Right atrium auricular region (tissue), 2 donors: ENCODE data around the gene TMEM121. TPM values are rescaled to one million over a fixed set of nuclear protein-coding genes. Genes with fewer than 3 reads are reported as not detected.

Experiments
- DNase-seq: peaks from one replicate; pipeline ENCODE4 v3.0.0-alpha.2; 2019; ENCODE audit warnings: low spot score
- H3K27ac ChIP-seq, 2 donors: fragments of 200-600 bp; sonication (generic); 1 replicate in 1 of 2; 2 replicates in 1 of 2; pipeline ENCODE4 v1.5.1; 2016 to 2019
- H3K27me3 ChIP-seq, 2 donors: fragments of 200-600 bp; sonication (generic); one replicate each; pipeline versions ENCODE4 v1.5.1 to v1.6.0; 2017 to 2019
- H3K36me3 ChIP-seq: fragments of 200-600 bp; sonication (generic); one replicate; pipeline ENCODE4 v1.5.1; 2016
- H3K4me1 ChIP-seq, 2 donors: fragments of 200-600 bp; sonication (generic); one replicate each; pipeline versions ENCODE4 v1.5.1 to v1.6.0; 2017 to 2019
- H3K4me3 ChIP-seq, 2 donors: fragments of 200-600 bp; sonication (generic); 1 replicate in 1 of 2; 2 replicates in 1 of 2; pipeline ENCODE4 v1.5.1; 2017 to 2019; ENCODE audit warnings: mild to moderate bottlenecking in 1 of 2, moderate library complexity in 1 of 2
- H3K9me3 ChIP-seq, 2 donors: fragments of 200-600 bp; sonication (generic); one replicate each; pipeline ENCODE4 v1.5.1; 2019
- CTCF ChIP-seq, 2 donors: fragments of 200-600 bp; sonication (generic); IDR thresholded peaks; one replicate each; pipeline ENCODE4 v1.5.1; 2019; ENCODE audit warnings: antibody characterized with exemption in 2 of 2
- total RNA-seq, 2 donors: library from RNA; depleted of rRNA; stranded (reverse); fragments of >200 nt; gene quantifications; one replicate each; pipeline ENCODE4 v1.1.0, GENCODE V29; 2016

TMEM121 gene
- total RNA-seq, 2 donors from 2014 or later = 3.4 to 5.8 TPM

DNA sequence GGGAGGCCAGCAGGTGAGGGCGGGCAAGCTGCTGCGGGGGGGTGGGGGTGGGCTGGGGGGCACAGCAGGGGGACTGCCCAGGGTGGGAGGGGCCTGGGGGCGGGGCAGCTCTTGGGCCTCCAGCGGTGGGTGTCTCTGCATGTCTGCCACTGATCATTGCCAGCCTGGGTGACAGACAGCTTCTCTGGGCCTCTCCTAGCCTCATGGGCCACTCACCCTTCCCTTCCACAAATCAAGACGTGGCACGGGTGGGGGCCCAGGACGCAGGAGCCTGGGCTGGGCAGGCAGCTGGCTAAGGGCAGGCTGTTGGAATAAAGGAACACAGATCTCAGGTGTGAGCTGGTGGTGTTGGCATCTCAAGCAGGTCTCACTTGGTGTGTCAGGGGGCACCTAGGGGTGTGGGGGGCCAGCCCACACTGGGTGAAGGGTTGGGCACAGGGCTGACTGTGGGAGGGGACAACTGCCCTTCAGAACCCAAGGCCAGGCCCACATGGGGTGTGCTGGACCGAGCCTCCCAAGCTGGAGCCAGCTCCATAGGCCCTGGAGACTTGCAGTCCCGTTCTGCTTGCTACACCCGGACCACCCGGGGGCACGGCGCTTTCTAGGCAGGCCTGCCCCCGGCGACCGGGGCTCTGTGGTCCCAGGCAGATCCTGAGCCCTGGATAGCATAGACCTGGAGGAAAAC lies 32.3 kb upstream of the TMEM121 start:
- peaks cover 0 to 24% of the 10 kb centered on the region in 2 donors for H3K4me1 ChIP-seq
- no peaks in the 10 kb centered on the region for H3K9me3 ChIP-seq
- H3K27ac ChIP-seq = no peak overlapping the region
- no peak for TF ChIP-seq CTCF (IDR thresholded peaks at IDR 0.05)
- H3K36me3 ChIP-seq = no peaks in the 10 kb centered on the region
- no peak for DNase-seq
- no peaks in the 10 kb centered on the region for H3K27me3 ChIP-seq
- H3K4me3 ChIP-seq = no peak overlapping the region

- TF ChIP-seq CTCF (IDR thresholded peaks at IDR 0.05) = no peak
- Histone ChIP-seq H3K27me3 (no peaks in the 10 kb centered on the region), H3K9me3 (no peaks in the 10 kb centered on the region), H3K27ac (no peak overlapping the region), H3K4me1 (peaks cover 0 to 19% of the 10 kb centered on the region in 2 donors), H3K4me3 (no peak overlapping the region), H3K36me3 (no peaks in the 10 kb centered on the region)
- DNase-seq = no peak
These were observed 31.8 kb upstream of the TMEM121 start for GRCh38 chr14:105494606-105494929.

GRCh38 chr14:105495101-105495989 lies 31.0 kb upstream of the TMEM121 start:
- no peak overlapping the region for H3K4me3 ChIP-seq
- DNase-seq = no peak
- no peaks in the 10 kb centered on the region for H3K27me3 ChIP-seq
- no peaks in the 10 kb centered on the region for H3K9me3 ChIP-seq
- H3K36me3 ChIP-seq = no peaks in the 10 kb centered on the region
- peaks cover 0 to 11% of the 10 kb centered on the region in 2 donors for H3K4me1 ChIP-seq
- no peak for TF ChIP-seq CTCF (IDR thresholded peaks at IDR 0.05)
- no peak overlapping the region for H3K27ac ChIP-seq

DNA sequence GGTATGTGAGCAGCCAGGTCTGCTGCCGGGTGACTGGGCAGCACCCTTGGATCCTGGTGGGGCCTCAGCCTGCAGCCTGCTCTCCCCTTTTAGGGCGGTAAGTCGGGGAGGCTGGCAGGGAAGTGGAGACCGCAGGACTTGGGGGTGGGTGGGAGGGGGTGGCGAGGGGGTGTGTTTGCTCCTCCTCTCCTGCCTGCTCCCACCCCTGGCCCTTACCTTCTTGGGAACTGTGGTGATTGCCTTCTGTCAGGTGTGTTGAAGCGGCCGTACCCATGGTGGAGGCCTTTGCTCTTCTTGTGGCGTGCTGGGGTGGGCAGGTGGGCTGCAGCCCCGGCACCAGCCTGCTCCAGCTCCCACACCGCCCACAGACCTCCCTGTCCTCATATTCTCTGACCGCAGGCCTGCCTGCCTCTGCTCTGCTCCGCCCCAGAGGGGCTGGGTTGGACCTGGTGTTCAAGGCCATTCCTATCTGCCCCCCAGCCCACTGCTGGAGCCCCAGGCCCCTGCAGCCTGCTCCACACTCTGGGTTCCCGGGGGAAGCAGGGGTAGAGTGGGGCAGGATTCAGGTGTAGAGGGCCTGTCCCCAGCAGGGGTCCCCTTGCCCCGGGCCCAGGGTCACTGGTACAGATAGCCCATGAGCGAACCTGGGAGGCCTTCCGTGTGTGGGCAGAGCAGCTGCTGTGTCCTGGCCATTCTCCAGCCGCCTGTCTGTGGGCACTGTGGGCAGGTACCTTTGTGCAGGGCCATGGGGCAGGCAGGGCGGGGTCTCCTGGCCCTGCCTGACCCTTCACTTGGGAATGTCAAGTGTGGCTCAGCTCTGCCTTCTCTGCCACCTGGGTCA lies 30.2 kb upstream of the TMEM121 start:
- no peak overlapping the region for H3K4me3 ChIP-seq
- H3K4me1 ChIP-seq = peaks cover 0 to 11% of the 10 kb centered on the region in 2 donors
- no peaks in the 10 kb centered on the region for H3K27me3 ChIP-seq
- H3K9me3 ChIP-seq = no peaks in the 10 kb centered on the region
- no peak overlapping the region for H3K27ac ChIP-seq
- no peak for TF ChIP-seq CTCF (IDR thresholded peaks at IDR 0.05)
- no peaks in the 10 kb centered on the region for H3K36me3 ChIP-seq
- no peak for DNase-seq

- no peak for DNase-seq
These were observed 29.4 kb upstream of the TMEM121 start for GRCh38 chr14:105496831-105497591.

More at GRCh38 chr14:105496831-105497591, 29.4 kb upstream of the TMEM121 start:
- no peak overlapping the region for H3K27ac ChIP-seq
- H3K4me1 ChIP-seq = peaks cover 0 to 4% of the 10 kb centered on the region in 2 donors
- TF ChIP-seq CTCF (IDR thresholded peaks at IDR 0.05) = no peak
- H3K27me3 ChIP-seq = no peaks in the 10 kb centered on the region
- H3K9me3 ChIP-seq = no peaks in the 10 kb centered on the region
- no peak overlapping the region for H3K4me3 ChIP-seq
- no peaks in the 10 kb centered on the region for H3K36me3 ChIP-seq
